Liver (tissue), 3 donors: ENCODE data around the gene MYO9B.

Source experiments
- CTCF ChIP-seq: fragments of 150-350 bp; IDR thresholded peaks from 2 replicates; pipeline ENCODE4 v1.5.1; 2017; ENCODE audit warnings: improper control_type of control experiment, low read depth, low read length; ENCODE audit not compliant: missing input control
- GABPA ChIP-seq, 2 donors: IDR thresholded peaks in 1 of 2; conservative IDR thresholded peaks in 1 of 2; 2 replicates each; pipeline ENCODE4 v1.6.1; 2016; ENCODE audit warnings: antibody characterized with exemption in 2 of 2, mild to moderate bottlenecking in 1 of 2, moderate library complexity in 1 of 2
- RAD21 ChIP-seq, 2 donors: IDR thresholded peaks; 2 replicates each; pipeline ENCODE4 v1.6.1; 2016; ENCODE audit warnings: antibody characterized with exemption in 2 of 2, mild to moderate bottlenecking in 2 of 2
- RXRA ChIP-seq, 2 donors: IDR thresholded peaks; 2 replicates each; pipeline ENCODE4 v1.6.1; 2017 to 2018; ENCODE audit warnings: antibody characterized with exemption in 2 of 2, mild to moderate bottlenecking in 1 of 2
- TAF1 ChIP-seq: conservative IDR thresholded peaks from 2 replicates; pipeline ENCODE4 v1.6.1; 2016; ENCODE audit warnings: antibody characterized with exemption, mild to moderate bottlenecking
- donor health status: healthy.
- donor health status: healthy.

DNA sequence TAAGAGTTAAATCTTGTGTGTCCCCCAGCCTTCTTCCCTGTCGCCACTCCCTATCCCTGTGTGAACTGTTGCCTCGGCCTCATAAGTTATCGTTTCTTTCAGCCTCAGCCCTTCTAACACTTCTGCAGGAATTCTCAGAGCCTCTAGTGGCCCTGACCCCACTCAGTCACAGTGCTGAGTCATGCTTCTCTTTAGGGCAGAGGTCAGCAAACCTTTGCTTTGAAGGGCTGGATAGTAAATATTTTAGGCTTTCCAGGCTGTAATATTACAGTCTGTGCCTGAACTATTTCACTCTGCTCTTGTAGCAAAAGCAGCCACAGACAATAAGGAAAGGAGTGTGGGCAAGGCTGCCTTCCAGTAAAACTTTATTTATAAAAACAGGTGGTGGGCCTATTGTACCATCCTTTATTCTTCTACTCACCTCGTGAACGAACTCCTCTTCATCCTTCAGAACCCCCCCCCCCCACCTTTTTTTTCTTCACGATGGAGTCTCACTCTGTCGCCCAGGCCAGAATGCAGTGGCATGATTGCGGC lies 22.1 kb downstream of the MYO9B start:
- TF ChIP-seq TAF1 (no peak), CTCF (no peak), RXRA (IDR thresholded peaks at IDR 0.05) (peak; percentile 97 to 98), GABPA (IDR thresholded peaks at IDR 0.05 in 1 of 2, conservative IDR thresholded peaks at IDR 0.05 in 1 of 2) (peak in 1 of 2 donors; percentile 19), RAD21 (IDR thresholded peaks at IDR 0.05) (peak; percentile 57 to 68)
